MCF 10A (cell line): Measurements from ENCODE around the gene VPS25. TPM values are rescaled to one million over a fixed set of nuclear protein-coding genes. Genes with fewer than 3 reads are reported as not detected.

Experiments
- BruUV-seq: library from RNA; stranded (reverse); fragments of 400-500 nt; replicated peaks from 2 replicates; lab custom pipeline; 2021; lab: Mats Ljungman, UMichigan
- CTCF ChIA-PET: fragments of 300-600 bp; sonication (Branson Sonifier 250); formaldehyde crosslinking; extraction: SDS; loops from one replicate; lab custom pipeline; 2021; ENCODE audit warnings: antibody characterized with exemption, inconsistent platforms; lab: Yijun Ruan, JAX
- POLR2A ChIA-PET: fragments of 300-600, 350-650 bp; sonication (Branson Sonifier 250); formaldehyde crosslinking; extraction: SDS; loops from one replicate; lab custom pipeline; 2020; ENCODE audit warnings: antibody characterized with exemption, inconsistent platforms; lab: Yijun Ruan, JAX
- DNase-seq: peaks from one replicate; pipeline ENCODE4 v3.0.0-alpha.2; 2018; ENCODE audit not compliant: unreplicated experiment
- H3K27ac Mint-ChIP-seq: one replicate; pipeline ENCODE4 v1.8.0; 2022; ENCODE audit warnings: mild to moderate bottlenecking, low read depth, mixed read lengths; ENCODE audit not compliant: unreplicated experiment
- H3K27me3 Mint-ChIP-seq: one replicate; pipeline ENCODE4 v1.8.0; 2022; ENCODE audit warnings: mixed read lengths; ENCODE audit not compliant: insufficient read depth, unreplicated experiment
- H3K36me3 Mint-ChIP-seq: one replicate; pipeline ENCODE4 v1.8.0; 2022; ENCODE audit warnings: mild to moderate bottlenecking, moderate library complexity, mixed read lengths; ENCODE audit not compliant: insufficient read depth, unreplicated experiment
- H3K4me1 Mint-ChIP-seq: one replicate; pipeline ENCODE4 v1.8.0; 2022; ENCODE audit warnings: mixed read lengths; ENCODE audit not compliant: insufficient read depth, unreplicated experiment
- H3K4me3 Mint-ChIP-seq: one replicate; pipeline ENCODE4 v1.8.0; 2022; ENCODE audit warnings: mild to moderate bottlenecking, moderate library complexity, mixed read lengths; ENCODE audit not compliant: unreplicated experiment
- H3K9me3 Mint-ChIP-seq: one replicate; pipeline ENCODE4 v1.8.0; 2022; ENCODE audit warnings: mixed read lengths; ENCODE audit not compliant: unreplicated experiment
- intact Hi-C: fragments of 100-400 bp; cut with micrococcal nuclease; formaldehyde crosslinking; loops from 2 replicates; pipeline ENCODE4 v1.14.1; 2022
- total RNA-seq: library from RNA; stranded (reverse); gene quantifications from 2 replicates; pipeline ENCODE4 v1.2.3, GENCODE V29; 2022
- TF ChIP-seq, protein P1 (sequence below): fragments of 200-600 bp; IDR thresholded peaks from one replicate; pipeline ENCODE4 v1.8.0; 2022; ENCODE audit warnings: antibody characterized with exemption, mild to moderate bottlenecking; ENCODE audit not compliant: unreplicated experiment

Gene VPS25
- total RNA-seq, 1 experiment from 2014 or later, result 84.3 TPM

DNA sequence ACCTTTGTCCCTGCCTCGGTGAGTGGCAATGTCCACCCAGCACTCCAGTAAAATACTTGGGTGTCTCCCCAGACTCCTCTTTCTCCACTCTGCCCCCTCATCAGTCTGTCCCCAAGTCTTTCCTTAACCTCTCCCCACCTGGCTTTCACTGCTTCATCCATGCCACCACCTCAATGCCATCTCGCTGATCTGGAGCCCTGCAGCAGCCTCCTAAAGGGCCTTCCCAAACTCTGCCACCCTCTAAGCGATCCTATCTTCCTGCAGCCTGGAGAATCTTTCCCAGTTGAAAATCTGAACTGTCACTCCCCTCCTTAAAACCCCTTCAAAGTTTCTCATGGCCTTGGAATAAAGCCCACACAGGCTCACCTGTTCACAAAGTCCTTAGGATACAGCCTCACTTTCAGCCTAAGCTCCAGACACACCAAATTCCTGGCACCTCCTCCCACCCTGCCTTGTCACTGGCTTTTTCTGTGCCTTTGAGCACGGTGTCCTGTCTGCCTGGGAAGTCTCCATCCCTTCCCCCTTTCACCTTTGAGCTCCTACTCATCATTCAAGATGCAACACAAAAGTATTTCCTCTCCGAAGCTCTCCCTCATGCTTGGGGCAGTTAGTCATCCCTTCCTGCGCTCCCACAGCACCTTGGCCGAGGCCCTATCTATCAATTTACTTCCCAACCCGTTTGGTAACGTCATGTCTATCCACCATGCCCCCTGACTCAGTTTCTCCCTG is 10.0 kb downstream of the VPS25 start:
- Mint-ChIP-seq H3K4me1 (peaks cover 11% of the 10 kb centered on the region), H3K4me3 (no peak overlapping the region), H3K9me3 (no peaks in the 10 kb centered on the region), H3K36me3 (peaks cover 13% of the 10 kb centered on the region), H3K27me3 (no peaks in the 10 kb centered on the region), H3K27ac (peak overlapping the region; percentile 1)
- peak; percentile 69 for DNase-seq
- ChIA-PET CTCF (no interaction called here), POLR2A (interaction anchor here (0.8 to 2.5 kb wide), 2 partner anchors 10 to 26 kb away, joined by 3 to 15 read pairs; partner anchors contain the start of gene VPS25)
- intact Hi-C loops, result no loop called here
- no TSS peak for BruUV-seq
- TF ChIP-seq, protein P1, sequence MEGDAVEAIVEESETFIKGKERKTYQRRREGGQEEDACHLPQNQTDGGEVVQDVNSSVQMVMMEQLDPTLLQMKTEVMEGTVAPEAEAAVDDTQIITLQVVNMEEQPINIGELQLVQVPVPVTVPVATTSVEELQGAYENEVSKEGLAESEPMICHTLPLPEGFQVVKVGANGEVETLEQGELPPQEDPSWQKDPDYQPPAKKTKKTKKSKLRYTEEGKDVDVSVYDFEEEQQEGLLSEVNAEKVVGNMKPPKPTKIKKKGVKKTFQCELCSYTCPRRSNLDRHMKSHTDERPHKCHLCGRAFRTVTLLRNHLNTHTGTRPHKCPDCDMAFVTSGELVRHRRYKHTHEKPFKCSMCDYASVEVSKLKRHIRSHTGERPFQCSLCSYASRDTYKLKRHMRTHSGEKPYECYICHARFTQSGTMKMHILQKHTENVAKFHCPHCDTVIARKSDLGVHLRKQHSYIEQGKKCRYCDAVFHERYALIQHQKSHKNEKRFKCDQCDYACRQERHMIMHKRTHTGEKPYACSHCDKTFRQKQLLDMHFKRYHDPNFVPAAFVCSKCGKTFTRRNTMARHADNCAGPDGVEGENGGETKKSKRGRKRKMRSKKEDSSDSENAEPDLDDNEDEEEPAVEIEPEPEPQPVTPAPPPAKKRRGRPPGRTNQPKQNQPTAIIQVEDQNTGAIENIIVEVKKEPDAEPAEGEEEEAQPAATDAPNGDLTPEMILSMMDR, result no peak

DNA sequence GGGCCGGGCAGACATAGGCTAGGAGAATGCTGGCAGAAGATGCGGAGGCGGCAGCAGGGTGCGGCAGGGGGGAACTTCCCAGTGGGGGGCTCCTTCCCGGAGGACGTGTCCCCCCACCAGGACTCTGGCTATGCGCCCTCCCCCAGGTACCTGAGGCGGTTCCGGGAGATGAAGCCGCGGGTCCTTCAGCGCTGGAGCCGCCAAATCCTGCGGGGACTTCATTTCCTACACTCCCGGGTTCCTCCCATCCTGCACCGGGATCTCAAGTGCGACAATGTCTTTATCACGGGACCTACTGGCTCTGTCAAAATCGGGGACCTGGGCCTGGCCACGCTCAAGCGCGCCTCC is 10.5 kb downstream of the VPS25 start:
- H3K27ac Mint-ChIP-seq, result peak overlapping the region; percentile 1
- intact Hi-C loops, result no loop called here
- H3K9me3 Mint-ChIP-seq, result no peaks in the 10 kb centered on the region
- TF ChIP-seq, protein P1, result no peak
- ChIA-PET POLR2A (interaction anchor here (2.5 kb wide), 1 partner anchor 10 kb away, joined by 15 read pairs; the partner anchor contains the start of gene VPS25), CTCF (no interaction called here)
- no TSS peak for BruUV-seq
- DNase-seq, result no peak
- no peak overlapping the region for H3K4me3 Mint-ChIP-seq
- peaks cover 11% of the 10 kb centered on the region for H3K4me1 Mint-ChIP-seq
- H3K36me3 Mint-ChIP-seq, result peaks cover 10% of the 10 kb centered on the region
- no peaks in the 10 kb centered on the region for H3K27me3 Mint-ChIP-seq

DNA sequence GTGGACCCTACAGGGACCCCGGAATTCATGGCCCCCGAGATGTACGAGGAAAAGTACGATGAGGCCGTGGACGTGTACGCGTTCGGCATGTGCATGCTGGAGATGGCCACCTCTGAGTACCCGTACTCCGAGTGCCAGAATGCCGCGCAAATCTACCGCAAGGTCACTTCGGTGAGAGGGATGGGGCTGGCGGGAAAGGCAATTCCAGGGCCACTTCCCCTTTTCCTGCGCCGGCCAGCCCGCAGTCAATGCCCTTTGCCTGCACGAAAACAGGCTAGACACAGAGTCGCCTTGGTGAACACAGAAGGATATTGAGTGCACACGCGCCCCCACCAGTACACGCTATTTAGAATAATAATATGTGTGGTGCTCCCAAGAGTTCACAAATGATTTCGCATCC is 11.2 kb downstream of the VPS25 start:
- TF ChIP-seq, protein P1, result no peak
- ChIA-PET CTCF (no interaction called here), POLR2A (interaction anchor here (2.6 kb wide), 1 partner anchor 11 kb away, joined by 24 read pairs; the partner anchor contains the start of gene VPS25)
- Mint-ChIP-seq H3K4me1 (peaks cover 11% of the 10 kb centered on the region), H3K9me3 (no peaks in the 10 kb centered on the region), H3K27ac (no peak overlapping the region), H3K36me3 (peaks cover 6% of the 10 kb centered on the region), H3K4me3 (no peak overlapping the region), H3K27me3 (no peaks in the 10 kb centered on the region)
- BruUV-seq, result no TSS peak
- intact Hi-C loops, result no loop called here
- no peak for DNase-seq

DNA sequence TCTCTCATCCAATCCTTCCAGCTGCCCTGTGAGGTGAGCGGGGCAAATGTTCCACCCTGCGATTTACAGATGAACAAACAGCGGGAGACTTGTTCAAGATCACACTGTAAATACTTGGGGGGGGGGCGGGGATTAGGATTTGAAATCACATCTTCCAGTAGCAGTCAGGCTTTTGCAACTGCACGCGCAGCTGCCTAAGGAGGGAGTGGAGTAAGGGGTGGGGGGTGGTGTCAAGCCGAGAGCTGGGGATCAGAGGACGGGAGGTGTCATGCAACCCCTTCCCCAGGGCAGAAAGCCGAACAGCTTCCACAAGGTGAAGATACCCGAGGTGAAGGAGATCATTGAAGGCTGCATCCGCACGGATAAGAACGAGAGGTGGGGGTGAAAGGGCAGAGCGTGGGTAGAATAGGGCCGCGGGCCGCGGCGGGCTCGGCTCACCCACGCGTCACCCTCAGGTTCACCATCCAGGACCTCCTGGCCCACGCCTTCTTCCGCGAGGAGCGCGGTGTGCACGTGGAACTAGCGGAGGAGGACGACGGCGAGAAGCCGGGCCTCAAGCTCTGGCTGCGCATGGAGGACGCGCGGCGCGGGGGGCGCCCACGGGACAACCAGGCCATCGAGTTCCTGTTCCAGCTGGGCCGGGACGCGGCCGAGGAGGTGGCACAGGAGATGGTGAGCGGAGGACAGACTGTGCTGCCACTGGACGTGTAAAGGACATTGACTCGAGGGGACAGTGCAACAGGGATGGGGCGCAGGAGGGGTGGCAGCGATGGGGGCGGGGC is 11.8 kb downstream of the VPS25 start:
- Mint-ChIP-seq H3K4me3 (no peak overlapping the region), H3K36me3 (peaks cover 6% of the 10 kb centered on the region), H3K27ac (no peak overlapping the region), H3K27me3 (no peaks in the 10 kb centered on the region), H3K4me1 (peaks cover 11% of the 10 kb centered on the region), H3K9me3 (no peaks in the 10 kb centered on the region)
- ChIA-PET POLR2A (interaction anchor here (2.6 kb wide), 1 partner anchor 12 kb away, joined by 24 read pairs; the partner anchor contains the start of gene VPS25), CTCF (no interaction called here)
- TF ChIP-seq, protein P1, result no peak
- intact Hi-C loops, result no loop called here
- no TSS peak for BruUV-seq
- DNase-seq, result no peak
